Ovary (tissue), 3 donors: ENCODE results near the gene PYGO1.

ENCODE experiments used
- CTCF ChIP-seq, 3 donors: fragments of 450-650 bp in 2 of 3; fragments of 200-600 bp in 1 of 3; IDR thresholded peaks; one replicate each; pipeline versions ENCODE4 v1.5.1 to v1.8.0; 2016 to 2022; ENCODE audit warnings: antibody characterized with exemption in 3 of 3, mild to moderate bottlenecking in 1 of 3
- POLR2A ChIP-seq: fragments of 450-650 bp; IDR thresholded peaks from one replicate; pipeline ENCODE4 v1.6.1; 2017; ENCODE audit warnings: antibody characterized with exemption, mild to moderate bottlenecking, moderate library complexity
- donor health status: DM: no; HTN: no; CAD: no.

- no peak for TF ChIP-seq POLR2A
- TF ChIP-seq CTCF (IDR thresholded peaks at IDR 0.05) = no peak
Observed at GRCh38 chr15:55627730-55628368, 39.7 kb upstream of the PYGO1 start.
